ENCODE data around the gene RSU1. TPM values are rescaled to one million over a fixed set of nuclear protein-coding genes. Genes with fewer than 3 reads are reported as not detected.

Gene RSU1
- total RNA-seq, 1 donor from 2014 or later = 47.4 TPM

DNA sequence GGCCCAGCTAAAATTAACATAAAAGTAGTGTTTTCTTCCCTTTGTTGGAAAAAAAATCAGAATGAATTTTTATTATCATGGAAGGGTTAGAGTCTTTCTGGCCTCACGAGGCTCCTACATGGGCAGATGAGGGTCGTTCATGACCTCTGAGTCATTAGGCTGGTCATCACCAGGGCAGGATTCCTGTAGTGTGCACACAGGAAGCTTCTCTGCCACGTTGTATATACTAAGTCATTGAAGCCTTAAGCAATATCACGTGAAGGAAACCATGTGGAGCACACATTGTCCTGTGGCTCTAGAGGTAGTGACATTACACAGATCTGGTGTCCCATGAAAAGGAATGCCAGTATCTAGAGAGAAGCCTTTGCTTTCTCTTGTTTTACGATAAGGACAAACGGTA lies 210.8 kb downstream of the RSU1 start:
- DNase-seq = no peak
- Mint-ChIP-seq H3K4me3 (no peak overlapping the region), H3K27me3 (no peaks in the 10 kb centered on the region), H3K4me1 (no peaks in the 10 kb centered on the region), H3K36me3 (ENCODE audit: low read depth) (no peaks in the 10 kb centered on the region), H3K9me3 (no peaks in the 10 kb centered on the region), H3K27ac (no peak overlapping the region)
- intact Hi-C loops (cut with micrococcal nuclease) = no loop called here

GRCh38 chr10:16603308-16603707 lies 213.9 kb downstream of the RSU1 start:
- Mint-ChIP-seq H3K9me3 (no peaks in the 10 kb centered on the region), H3K27ac (no peak overlapping the region), H3K27me3 (no peaks in the 10 kb centered on the region), H3K36me3 (ENCODE audit: low read depth) (no peaks in the 10 kb centered on the region), H3K4me3 (no peak overlapping the region), H3K4me1 (no peaks in the 10 kb centered on the region)
- intact Hi-C loops (cut with micrococcal nuclease) = no loop called here
- no peak for DNase-seq

- H3K27ac Mint-ChIP-seq = no peak overlapping the region
- H3K4me3 Mint-ChIP-seq = no peak overlapping the region
- no peak for DNase-seq
- H3K36me3 Mint-ChIP-seq (ENCODE audit: low read depth) = no peaks in the 10 kb centered on the region
- H3K27me3 Mint-ChIP-seq = no peaks in the 10 kb centered on the region
- intact Hi-C loops (cut with micrococcal nuclease) = no loop called here
- H3K9me3 Mint-ChIP-seq = no peaks in the 10 kb centered on the region
- H3K4me1 Mint-ChIP-seq = no peaks in the 10 kb centered on the region
These were observed 215.0 kb downstream of the RSU1 start for GRCh38 chr10:16602104-16602775.

DNA sequence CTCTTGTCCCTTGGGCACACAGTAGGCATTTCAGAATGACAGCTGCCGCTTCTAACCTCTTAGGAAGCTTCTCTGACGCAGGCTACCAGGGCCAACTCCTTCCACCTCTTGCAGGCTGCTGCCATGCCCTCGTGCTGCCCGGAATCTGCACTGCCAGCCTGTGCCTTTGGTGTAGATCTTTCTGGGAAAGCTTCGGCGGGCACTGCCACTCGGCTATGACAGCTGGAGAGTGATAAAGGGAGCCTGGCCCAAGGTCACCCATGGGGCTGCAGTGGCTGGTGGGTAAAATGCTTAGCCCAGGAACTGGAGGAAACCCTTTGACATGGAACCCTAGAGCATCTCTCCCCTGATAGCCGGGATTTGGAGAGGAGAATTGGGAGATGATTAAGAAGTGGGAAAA lies 217.6 kb downstream of the RSU1 start:
- intact Hi-C loops (cut with micrococcal nuclease) = no loop called here
- Mint-ChIP-seq H3K36me3 (ENCODE audit: low read depth) (no peaks in the 10 kb centered on the region), H3K4me3 (no peak overlapping the region), H3K4me1 (no peaks in the 10 kb centered on the region), H3K27me3 (no peaks in the 10 kb centered on the region), H3K9me3 (no peaks in the 10 kb centered on the region), H3K27ac (no peak overlapping the region)
- no peak for DNase-seq

DNA sequence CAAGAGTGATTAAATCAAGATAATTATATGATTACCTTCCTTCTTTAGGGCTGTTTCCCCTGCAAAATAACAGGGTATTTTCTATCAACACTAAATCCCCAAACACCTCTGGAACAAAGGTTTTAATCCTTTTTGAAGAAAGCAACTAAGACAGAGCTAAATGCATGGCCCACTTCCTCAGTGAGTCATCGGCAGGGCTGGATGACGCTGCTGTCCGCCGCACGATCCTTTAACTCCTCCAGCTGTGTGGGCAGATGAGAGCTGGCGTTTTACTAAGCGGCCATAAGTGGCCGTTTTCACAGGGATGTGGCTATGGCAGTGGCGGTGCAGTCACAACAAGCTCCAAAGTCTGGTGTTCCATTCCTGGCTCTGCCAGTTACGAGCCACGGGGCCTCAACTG lies 219.6 kb downstream of the RSU1 start:
- no peaks in the 10 kb centered on the region for H3K4me1 Mint-ChIP-seq
- no peak overlapping the region for H3K27ac Mint-ChIP-seq
- H3K36me3 Mint-ChIP-seq (ENCODE audit: low read depth) = peaks cover 6% of the 10 kb centered on the region
- intact Hi-C loops (cut with micrococcal nuclease) = no loop called here
- no peaks in the 10 kb centered on the region for H3K9me3 Mint-ChIP-seq
- DNase-seq = no peak
- H3K4me3 Mint-ChIP-seq = no peak overlapping the region
- no peaks in the 10 kb centered on the region for H3K27me3 Mint-ChIP-seq

DNA sequence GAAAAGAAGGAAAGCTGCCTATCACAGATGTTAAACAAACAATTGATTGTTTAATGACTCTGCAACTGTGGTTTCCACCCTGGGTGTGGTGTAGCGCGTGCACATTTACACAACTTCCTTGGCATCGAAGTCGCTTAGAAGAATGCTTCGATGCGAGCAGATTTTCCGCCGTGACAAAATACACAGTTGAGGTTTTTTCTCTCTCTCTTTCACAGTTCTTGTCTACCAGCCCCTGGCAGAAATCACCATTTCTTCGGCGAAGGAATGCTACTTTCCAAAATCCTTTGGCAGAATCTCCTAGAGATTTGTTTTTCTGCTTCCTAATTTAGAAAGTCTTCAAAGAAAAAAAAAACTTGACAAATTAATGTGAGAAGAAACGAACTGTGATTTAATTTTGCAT lies 224.8 kb downstream of the RSU1 start:
- no peaks in the 10 kb centered on the region for H3K27me3 Mint-ChIP-seq

GRCh38 chr10:16586358-16587138 lies 230.7 kb downstream of the RSU1 start:
- Mint-ChIP-seq H3K36me3 (ENCODE audit: low read depth) (peaks cover under 1% of the 10 kb centered on the region), H3K27me3 (no peaks in the 10 kb centered on the region), H3K27ac (no peak overlapping the region), H3K4me1 (no peaks in the 10 kb centered on the region), H3K4me3 (no peak overlapping the region), H3K9me3 (no peaks in the 10 kb centered on the region)
- no peak for DNase-seq
- intact Hi-C loops (cut with micrococcal nuclease) = no loop called here

More for the DNA sequence above, 224.8 kb downstream of the RSU1 start:
- Mint-ChIP-seq H3K9me3 (peaks cover 3% of the 10 kb centered on the region), H3K36me3 (ENCODE audit: low read depth) (peaks cover 10% of the 10 kb centered on the region), H3K4me1 (no peaks in the 10 kb centered on the region), H3K4me3 (no peak overlapping the region), H3K27ac (no peak overlapping the region)
- intact Hi-C loops (cut with micrococcal nuclease) = no loop called here
- DNase-seq = no peak

DNA sequence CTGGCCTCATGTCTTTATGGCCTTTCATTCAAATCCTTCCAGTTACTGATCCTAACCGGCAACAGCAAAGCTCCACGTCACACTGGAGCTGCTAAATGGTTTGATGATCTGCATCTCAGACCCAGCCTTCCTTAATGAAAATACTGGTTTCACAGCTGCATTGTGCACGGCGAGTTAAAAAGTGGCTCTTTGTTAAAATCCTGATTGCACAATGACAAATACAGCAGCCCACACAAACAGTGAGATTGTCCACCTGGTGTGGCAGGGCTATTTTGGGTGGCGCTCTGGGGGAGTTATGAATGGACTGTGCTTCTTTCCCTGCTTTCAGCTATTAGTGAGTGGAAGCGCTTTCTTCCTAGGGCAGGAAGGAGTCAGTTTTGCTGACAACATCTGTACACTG lies 232.1 kb downstream of the RSU1 start:
- H3K27me3 Mint-ChIP-seq = peaks cover 3% of the 10 kb centered on the region
- no peaks in the 10 kb centered on the region for H3K4me1 Mint-ChIP-seq
- H3K36me3 Mint-ChIP-seq (ENCODE audit: low read depth) = no peaks in the 10 kb centered on the region
- no peak for DNase-seq
- H3K4me3 Mint-ChIP-seq = no peak overlapping the region
- H3K27ac Mint-ChIP-seq = no peak overlapping the region
- no peaks in the 10 kb centered on the region for H3K9me3 Mint-ChIP-seq
- intact Hi-C loops (cut with micrococcal nuclease) = no loop called here

- no peak for DNase-seq
- no peaks in the 10 kb centered on the region for H3K9me3 Mint-ChIP-seq
- no peak overlapping the region for H3K27ac Mint-ChIP-seq
- peaks cover 7% of the 10 kb centered on the region for H3K27me3 Mint-ChIP-seq
- H3K4me3 Mint-ChIP-seq = no peak overlapping the region
- intact Hi-C loops (cut with micrococcal nuclease) = no loop called here
- no peaks in the 10 kb centered on the region for H3K36me3 Mint-ChIP-seq (ENCODE audit: low read depth)
- H3K4me1 Mint-ChIP-seq = no peaks in the 10 kb centered on the region
These were observed 233.8 kb downstream of the RSU1 start for GRCh38 chr10:16583382-16583781.

- no peaks in the 10 kb centered on the region for H3K36me3 Mint-ChIP-seq (ENCODE audit: low read depth)
These were observed 236.0 kb downstream of the RSU1 start for GRCh38 chr10:16581202-16581601.

DNA sequence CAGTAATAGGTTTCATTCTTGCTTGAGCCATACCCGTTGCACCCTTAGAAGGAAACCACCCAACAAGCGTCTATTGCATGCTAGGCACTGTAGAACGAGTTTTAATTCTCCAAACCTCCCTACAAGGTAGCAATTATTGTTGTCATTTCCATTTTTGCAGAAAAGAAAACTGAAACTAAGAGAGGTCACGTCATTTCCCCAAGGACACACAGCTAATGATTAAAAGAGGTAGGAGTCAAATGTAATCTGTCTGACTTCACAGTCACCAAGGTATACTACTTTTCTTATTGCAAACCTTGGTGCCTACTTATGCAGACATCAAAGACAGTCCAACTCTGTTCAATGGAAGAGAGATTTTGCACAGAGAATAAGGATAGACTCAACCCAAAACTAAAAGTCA lies 246.5 kb downstream of the RSU1 start:
- intact Hi-C loops (cut with micrococcal nuclease) = no loop called here
- H3K4me3 Mint-ChIP-seq = no peak overlapping the region
- H3K27ac Mint-ChIP-seq = no peak overlapping the region
- no peaks in the 10 kb centered on the region for H3K9me3 Mint-ChIP-seq
- DNase-seq = no peak
- H3K27me3 Mint-ChIP-seq = peaks cover 2% of the 10 kb centered on the region
- peaks cover 7% of the 10 kb centered on the region for H3K4me1 Mint-ChIP-seq
- no peaks in the 10 kb centered on the region for H3K36me3 Mint-ChIP-seq (ENCODE audit: low read depth)

More at GRCh38 chr10:16581202-16581601, 236.0 kb downstream of the RSU1 start:
- peaks cover 7% of the 10 kb centered on the region for H3K27me3 Mint-ChIP-seq
- no peak overlapping the region for H3K27ac Mint-ChIP-seq
- intact Hi-C loops (cut with micrococcal nuclease) = no loop called here
- no peak overlapping the region for H3K4me3 Mint-ChIP-seq
- no peaks in the 10 kb centered on the region for H3K9me3 Mint-ChIP-seq
- no peak for DNase-seq
- no peaks in the 10 kb centered on the region for H3K4me1 Mint-ChIP-seq

- Mint-ChIP-seq H3K4me1 (peaks cover 7% of the 10 kb centered on the region), H3K36me3 (ENCODE audit: low read depth) (no peaks in the 10 kb centered on the region), H3K27me3 (no peaks in the 10 kb centered on the region), H3K9me3 (no peaks in the 10 kb centered on the region), H3K4me3 (peak overlapping the region; percentile 33), H3K27ac (no peak overlapping the region)
- intact Hi-C loops (cut with micrococcal nuclease) = no loop called here
- no peak for DNase-seq
These were observed 250.9 kb downstream of the RSU1 start for GRCh38 chr10:16566202-16566805.

GRCh38 chr10:16565604-16566003 lies 251.6 kb downstream of the RSU1 start:
- H3K36me3 Mint-ChIP-seq (ENCODE audit: low read depth) = no peaks in the 10 kb centered on the region
- intact Hi-C loops (cut with micrococcal nuclease) = no loop called here
- no peak overlapping the region for H3K4me3 Mint-ChIP-seq
- no peaks in the 10 kb centered on the region for H3K27me3 Mint-ChIP-seq
- H3K4me1 Mint-ChIP-seq = peaks cover 7% of the 10 kb centered on the region
- H3K27ac Mint-ChIP-seq = no peak overlapping the region
- no peaks in the 10 kb centered on the region for H3K9me3 Mint-ChIP-seq
- DNase-seq = no peak

DNA sequence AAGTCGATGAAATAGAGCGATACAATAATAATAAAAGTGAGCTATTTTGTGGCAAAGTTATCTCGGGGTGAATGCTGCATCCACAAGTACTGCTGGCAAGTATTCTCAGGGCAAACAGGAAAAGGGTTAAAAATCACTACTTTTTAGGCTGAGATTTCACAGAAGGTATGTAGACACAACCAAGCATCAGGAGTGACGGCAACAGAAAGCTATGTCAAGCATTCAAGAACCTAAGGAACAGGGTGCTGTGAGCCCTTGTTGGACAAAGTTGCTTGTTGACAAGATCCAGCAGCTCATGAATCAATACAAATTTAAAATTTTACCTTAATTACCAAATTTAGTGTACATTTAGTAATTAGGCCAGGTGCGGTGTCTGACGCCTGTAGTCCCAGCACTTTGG lies 254.3 kb downstream of the RSU1 start:
- Mint-ChIP-seq H3K4me1 (peaks cover 7% of the 10 kb centered on the region), H3K4me3 (no peak overlapping the region), H3K27me3 (peaks cover 6% of the 10 kb centered on the region), H3K9me3 (no peaks in the 10 kb centered on the region), H3K27ac (no peak overlapping the region), H3K36me3 (ENCODE audit: low read depth) (no peaks in the 10 kb centered on the region)
- intact Hi-C loops (cut with micrococcal nuclease) = no loop called here
- no peak for DNase-seq

All from activated CD4-positive, alpha-beta T cell treated with anti-CD3 and anti-CD28 coated beads, Interleukin-2, amount 10 ng/mL, durations not matched to agents 24 days and 14 days (primary cell).